BLaER1 treated with 17β-estradiol and CSF1 and Interleukin-3, amounts not matched to agents 10 nM and 100 nM (cell line): Measurements from ENCODE around the gene ERICH6.

Experiments
- H3K27ac ChIP-seq, 11 experiments: shearing (Covaris generic); formaldehyde crosslinking; 2 replicates each; pipeline ENCODE4 v1.8.1; 2022
- H3K27me3 ChIP-seq, 11 experiments: shearing (Covaris generic); formaldehyde crosslinking; 2 replicates each; pipeline ENCODE4 v1.8.1; 2022
- H3K36me3 ChIP-seq, 11 experiments: shearing (Covaris generic); formaldehyde crosslinking; 2 replicates each; pipeline ENCODE4 v1.8.1; 2022
- H3K4me1 ChIP-seq, 10 experiments: shearing (Covaris generic); formaldehyde crosslinking; 2 replicates each; pipeline ENCODE4 v1.8.1; 2022
- H3K4me2 ChIP-seq, 11 experiments: shearing (Covaris generic); formaldehyde crosslinking; 2 replicates each; pipeline ENCODE4 v1.8.1; 2022
- H3K4me3 ChIP-seq, 10 experiments: shearing (Covaris generic); formaldehyde crosslinking; 2 replicates each; pipeline ENCODE4 v1.8.1; 2022
- H3K9ac ChIP-seq, 11 experiments: shearing (Covaris generic); formaldehyde crosslinking; 2 replicates each; pipeline ENCODE4 v1.8.1; 2022
- H3K9me3 ChIP-seq, 11 experiments: shearing (Covaris generic); formaldehyde crosslinking; replicated peaks in 1 of 11; 2 replicates each; pipeline ENCODE4 v1.8.1; 2022
- H4K20me1 ChIP-seq, 11 experiments: shearing (Covaris generic); formaldehyde crosslinking; 2 replicates each; pipeline ENCODE4 v1.8.1; 2022
- Cebpa-rat ChIP-seq, 11 experiments: shearing (Covaris generic); IDR thresholded peaks; 2 replicates each; pipeline ENCODE4 v1.8.1; 2022

Gene ERICH6

GRCh38 chr3:150680562-150680961 lies 23.2 kb downstream of the ERICH6 start:
- H3K9me3 ChIP-seq = peaks cover 7 to 54% (median 37%) of the 10 kb centered on the region in 11 experiments
- TF ChIP-seq Cebpa-rat (IDR thresholded peaks at IDR 0.05) = no peak
- H3K27ac ChIP-seq = no peak overlapping the region
- no peaks in the 10 kb centered on the region for H3K27me3 ChIP-seq
- H3K9ac ChIP-seq = no peak overlapping the region
- peaks cover 8 to 31% (median 26%) of the 10 kb centered on the region in 10 experiments for H3K4me1 ChIP-seq
- no peak overlapping the region for H3K4me3 ChIP-seq
- no peaks in the 10 kb centered on the region for H3K36me3 ChIP-seq
- no peaks in the 10 kb centered on the region for H4K20me1 ChIP-seq
- H3K4me2 ChIP-seq = peak overlapping the region; percentile 9 to 60 (median 41); a peak in 15 of 22 replicates

- TF ChIP-seq Cebpa-rat (IDR thresholded peaks at IDR 0.05) = no peak
- no peaks in the 10 kb centered on the region for H3K36me3 ChIP-seq
- H3K27me3 ChIP-seq = no peaks in the 10 kb centered on the region
- H3K9ac ChIP-seq = no peak overlapping the region
- no peak overlapping the region for H3K4me2 ChIP-seq
- no peak overlapping the region for H3K27ac ChIP-seq
- no peaks in the 10 kb centered on the region for H4K20me1 ChIP-seq
- H3K9me3 ChIP-seq = peaks cover 16 to 51% (median 38%) of the 10 kb centered on the region in 11 experiments
- H3K4me1 ChIP-seq = peaks cover 2 to 13% (median 6%) of the 10 kb centered on the region in 10 experiments
- H3K4me3 ChIP-seq = no peak overlapping the region
Measured at GRCh38 chr3:150675587-150675986, 28.1 kb downstream of the ERICH6 start.

GRCh38 chr3:150673966-150674365 lies 29.8 kb downstream of the ERICH6 start:
- no peak for TF ChIP-seq Cebpa-rat (IDR thresholded peaks at IDR 0.05)
- Histone ChIP-seq H3K9ac (no peak overlapping the region), H3K36me3 (no peaks in the 10 kb centered on the region), H3K4me2 (no peak overlapping the region), H3K4me3 (no peak overlapping the region), H3K27ac (no peak overlapping the region), H3K4me1 (peaks cover 0 to 7% (median 0%) of the 10 kb centered on the region in 10 experiments; a peak in 4 of 20 replicates), H4K20me1 (no peaks in the 10 kb centered on the region), H3K9me3 (peaks cover 16 to 38% (median 29%) of the 10 kb centered on the region in 11 experiments), H3K27me3 (no peaks in the 10 kb centered on the region)

GRCh38 chr3:150666167-150666566 lies 37.6 kb downstream of the ERICH6 start:
- Histone ChIP-seq H3K27ac (no peak overlapping the region), H3K4me2 (peak overlapping the region in 5 of 11 experiments; percentile 1 to 40 (median 16); a peak in 6 of 22 replicates), H3K27me3 (no peaks in the 10 kb centered on the region), H4K20me1 (no peaks in the 10 kb centered on the region), H3K36me3 (no peaks in the 10 kb centered on the region), H3K9ac (no peak overlapping the region), H3K4me3 (no peak overlapping the region), H3K4me1 (peaks cover 0 to 31% (median 18%) of the 10 kb centered on the region in 10 experiments; a peak in 15 of 20 replicates), H3K9me3 (no peaks in the 10 kb centered on the region)
- no peak for TF ChIP-seq Cebpa-rat (IDR thresholded peaks at IDR 0.05)

- Histone ChIP-seq H3K9ac (no peak overlapping the region), H3K4me1 (peaks cover 0 to 40% (median 18%) of the 10 kb centered on the region in 10 experiments; a peak in 15 of 20 replicates), H3K36me3 (no peaks in the 10 kb centered on the region), H3K9me3 (no peaks in the 10 kb centered on the region), H3K4me2 (peak overlapping the region in 1 of 11 experiments; percentile 73; a peak in 1 of 22 replicates), H3K27ac (peak overlapping the region in 1 of 11 experiments; percentile 36; a peak in 1 of 22 replicates), H4K20me1 (no peaks in the 10 kb centered on the region), H3K27me3 (no peaks in the 10 kb centered on the region), H3K4me3 (no peak overlapping the region)
- no peak for TF ChIP-seq Cebpa-rat (IDR thresholded peaks at IDR 0.05)
Measured at GRCh38 chr3:150663461-150663860, 40.3 kb downstream of the ERICH6 start.

- Histone ChIP-seq H3K9ac (no peak overlapping the region), H3K36me3 (no peaks in the 10 kb centered on the region), H3K27ac (peak overlapping the region in 3 of 11 experiments; percentile 9 to 46 (median 36); a peak in 5 of 22 replicates), H3K27me3 (no peaks in the 10 kb centered on the region), H3K9me3 (no peaks in the 10 kb centered on the region), H4K20me1 (no peaks in the 10 kb centered on the region), H3K4me2 (peak overlapping the region in 8 of 11 experiments; percentile 36 to 73 (median 46); a peak in 15 of 22 replicates), H3K4me3 (no peak overlapping the region), H3K4me1 (peaks cover 0 to 41% (median 18%) of the 10 kb centered on the region in 10 experiments; a peak in 15 of 20 replicates)
- TF ChIP-seq Cebpa-rat (IDR thresholded peaks at IDR 0.05) = no peak
Measured at GRCh38 chr3:150662410-150663200, 41.1 kb downstream of the ERICH6 start.

- Histone ChIP-seq H3K4me2 (peak overlapping the region in 8 of 11 experiments; percentile 19 to 79 (median 40); a peak in 12 of 22 replicates), H3K9me3 (no peaks in the 10 kb centered on the region), H3K27ac (no peak overlapping the region), H3K4me1 (peaks cover 0 to 45% (median 9%) of the 10 kb centered on the region in 10 experiments; a peak in 14 of 20 replicates), H3K4me3 (no peak overlapping the region), H4K20me1 (no peaks in the 10 kb centered on the region), H3K27me3 (no peaks in the 10 kb centered on the region), H3K36me3 (no peaks in the 10 kb centered on the region), H3K9ac (no peak overlapping the region)
- no peak for TF ChIP-seq Cebpa-rat (IDR thresholded peaks at IDR 0.05)
Measured at GRCh38 chr3:150656316-150656715, 47.4 kb downstream of the ERICH6 start.

GRCh38 chr3:150653110-150653561 lies 50.6 kb downstream of the ERICH6 start:
- TF ChIP-seq Cebpa-rat (IDR thresholded peaks at IDR 0.05) = no peak
- Histone ChIP-seq H3K36me3 (no peaks in the 10 kb centered on the region), H3K9ac (no peak overlapping the region), H3K27ac (no peak overlapping the region), H3K4me3 (no peak overlapping the region), H4K20me1 (no peaks in the 10 kb centered on the region), H3K4me1 (peaks cover 0 to 30% (median 9%) of the 10 kb centered on the region in 10 experiments; a peak in 14 of 20 replicates), H3K27me3 (no peaks in the 10 kb centered on the region), H3K9me3 (no peaks in the 10 kb centered on the region), H3K4me2 (0 out of 22 replicates have a peak overlapping the region, but pooled peaks of 1 of the 11 experiments have one; percentile 10)

GRCh38 chr3:150640256-150640655 lies 63.5 kb downstream of the ERICH6 start:
- H3K9ac ChIP-seq = no peak overlapping the region
- peaks cover 0 to 7% (median 0%) of the 10 kb centered on the region in 11 experiments; a peak in 1 of 22 replicates for H3K9me3 ChIP-seq
- H3K27ac ChIP-seq = no peak overlapping the region
- H3K4me2 ChIP-seq = no peak overlapping the region
- TF ChIP-seq Cebpa-rat (IDR thresholded peaks at IDR 0.05) = no peak
- peaks cover 0 to under 1% (median 0%) of the 10 kb centered on the region in 11 experiments; a peak in 2 of 22 replicates for H4K20me1 ChIP-seq
- H3K36me3 ChIP-seq = no peaks in the 10 kb centered on the region
- H3K4me1 ChIP-seq = peaks cover 6 to 11% (median 8%) of the 10 kb centered on the region in 10 experiments
- H3K4me3 ChIP-seq = no peak overlapping the region
- no peaks in the 10 kb centered on the region for H3K27me3 ChIP-seq
